HuH-7 (cell line): ENCODE data around the gene TAGLN.
A peak's percentile ranks its signal among the peaks of the same experiment; 100 is the strongest.

ENCODE experiments used
- DNase-seq: peaks from one replicate; pipeline ENCODE4 v3.0.0; 2011; ENCODE audit warnings: low spot score

Gene TAGLN

DNA sequence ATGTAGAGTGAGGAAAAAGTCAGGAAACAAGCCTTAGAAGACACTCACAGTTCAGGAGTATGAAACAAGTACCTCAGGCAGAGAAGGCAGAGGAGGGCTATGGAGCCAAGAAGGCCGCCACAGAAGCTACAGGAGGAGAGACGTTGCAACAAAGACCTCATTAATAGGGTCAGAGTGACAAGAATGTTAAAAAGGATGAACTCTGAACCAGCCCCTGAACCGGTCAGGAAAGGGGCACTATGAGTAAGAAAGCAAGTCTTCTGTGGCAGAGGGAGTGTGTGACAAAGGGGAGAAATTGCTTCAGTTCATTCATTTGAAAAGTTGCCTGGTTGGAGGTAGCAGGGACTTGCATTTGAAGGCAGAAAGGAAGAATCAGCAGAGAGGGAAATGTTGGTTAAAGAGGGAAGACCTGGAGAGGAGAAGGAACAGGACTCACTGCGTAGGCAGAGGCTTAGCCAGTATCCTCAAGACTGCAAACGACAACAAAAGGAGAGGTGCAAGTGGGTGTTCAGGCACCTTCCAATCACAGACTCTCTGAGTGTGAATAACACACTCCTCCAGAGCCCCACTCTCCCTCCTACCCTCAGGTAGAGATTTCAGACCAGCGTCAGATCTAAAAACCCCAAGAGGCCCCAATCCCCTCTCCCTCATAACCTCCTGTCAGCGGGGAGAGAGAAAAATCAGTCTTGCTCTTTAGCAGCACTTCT is 15.4 kb downstream of the TAGLN start:
- DNase-seq, result no peak

DNA sequence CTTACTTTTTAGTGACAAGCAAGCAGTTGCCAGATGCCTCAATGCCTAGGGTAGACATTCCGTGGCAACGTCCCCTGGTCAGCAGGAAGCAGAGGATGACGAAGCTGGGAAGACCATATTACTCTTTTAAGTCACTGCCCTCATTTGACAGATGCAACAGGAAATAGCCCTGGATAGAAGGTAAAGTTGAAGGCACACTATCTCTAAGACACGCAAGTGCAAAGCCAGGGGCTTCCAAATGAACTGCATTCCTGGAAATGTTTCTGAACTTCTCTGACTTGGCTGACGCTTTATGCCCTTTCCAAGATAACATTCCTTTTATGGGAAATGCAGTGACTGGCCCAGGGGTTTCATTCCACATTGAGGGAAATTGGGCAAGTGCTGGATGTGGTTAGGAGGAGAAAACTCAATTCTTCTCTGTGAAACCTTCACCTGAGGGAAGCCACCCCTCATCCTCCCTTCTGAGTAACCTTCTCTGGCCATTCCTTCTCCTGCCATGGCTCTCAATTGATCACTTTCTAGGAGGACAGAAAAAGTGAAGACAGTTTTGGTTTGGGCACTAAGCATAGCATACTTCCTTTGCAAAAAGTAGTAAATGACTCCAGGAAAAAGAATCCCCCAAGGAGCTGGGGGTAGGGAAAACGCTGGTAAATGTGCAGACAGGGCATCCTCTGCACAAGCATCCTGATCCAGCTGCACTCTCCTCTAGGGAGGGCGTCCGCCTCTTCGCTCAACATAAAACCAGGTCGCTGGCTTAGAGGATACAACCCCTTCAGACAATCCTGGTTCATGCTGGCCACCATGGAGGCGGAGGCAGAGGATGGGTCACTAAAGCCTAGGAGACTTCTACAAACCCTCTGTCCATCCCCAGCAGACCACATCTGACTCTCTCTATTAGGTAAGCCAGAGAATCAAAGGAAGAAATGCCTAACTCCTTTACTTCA is 18.2 kb downstream of the TAGLN start:
- DNase-seq, result no peak

DNA sequence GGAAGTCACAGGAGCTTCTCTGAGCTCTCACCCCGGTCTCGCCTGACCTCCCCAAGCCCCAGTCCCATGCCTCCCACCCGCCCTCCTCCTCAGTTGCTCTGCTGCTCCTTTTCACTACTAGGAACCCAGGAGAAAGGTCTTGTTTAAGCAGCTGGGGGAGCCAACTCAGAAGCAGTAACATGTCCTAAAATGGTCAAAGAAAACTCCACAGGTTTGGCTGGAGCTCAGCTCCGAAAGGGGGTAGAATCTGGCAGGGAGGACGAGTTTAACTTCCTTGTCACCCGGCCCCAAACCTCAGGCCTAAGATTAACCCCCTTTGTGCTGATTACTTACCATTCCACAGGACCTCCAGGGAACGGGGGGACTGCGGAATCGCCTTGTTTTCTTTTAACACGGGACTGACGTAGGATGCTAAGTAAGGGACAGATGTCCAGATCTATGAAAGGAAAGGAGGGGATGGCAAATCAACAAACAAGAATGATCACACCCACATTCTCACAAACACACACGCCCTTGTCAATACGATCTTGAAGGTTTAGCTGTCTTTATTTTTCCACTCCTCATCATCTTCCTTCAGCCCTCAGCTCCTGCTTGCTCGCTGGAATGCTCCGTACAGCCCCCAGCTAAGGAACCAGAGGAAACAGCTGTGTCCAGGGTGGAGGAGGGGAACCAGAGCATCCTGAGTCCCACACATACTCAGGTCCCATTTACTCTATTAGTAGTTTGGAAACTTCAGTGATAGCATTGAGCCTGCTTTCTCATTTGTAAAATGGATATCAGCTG is 19.2 kb downstream of the TAGLN start:
- DNase-seq, result no peak

DNA sequence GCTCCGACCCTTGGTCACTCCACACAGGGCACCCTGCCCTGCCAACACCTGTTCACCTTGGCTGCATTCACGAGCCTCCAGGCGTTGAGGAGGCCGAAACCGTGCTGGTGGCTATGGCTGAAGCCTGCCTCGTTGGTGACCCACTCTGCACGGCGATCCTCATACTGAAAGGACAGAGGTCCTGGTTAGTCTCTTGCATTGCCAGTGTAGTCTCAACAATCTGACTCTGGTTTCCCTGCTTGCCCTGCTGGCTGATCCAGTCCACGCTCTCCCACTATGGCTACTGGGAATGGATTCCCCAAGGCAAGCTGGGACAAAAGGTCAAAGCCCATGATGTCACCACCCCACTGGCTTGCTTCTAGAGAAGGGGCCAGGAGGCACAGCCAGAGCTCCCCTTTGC is 19.8 kb downstream of the TAGLN start:
- DNase-seq, result no peak

DNA sequence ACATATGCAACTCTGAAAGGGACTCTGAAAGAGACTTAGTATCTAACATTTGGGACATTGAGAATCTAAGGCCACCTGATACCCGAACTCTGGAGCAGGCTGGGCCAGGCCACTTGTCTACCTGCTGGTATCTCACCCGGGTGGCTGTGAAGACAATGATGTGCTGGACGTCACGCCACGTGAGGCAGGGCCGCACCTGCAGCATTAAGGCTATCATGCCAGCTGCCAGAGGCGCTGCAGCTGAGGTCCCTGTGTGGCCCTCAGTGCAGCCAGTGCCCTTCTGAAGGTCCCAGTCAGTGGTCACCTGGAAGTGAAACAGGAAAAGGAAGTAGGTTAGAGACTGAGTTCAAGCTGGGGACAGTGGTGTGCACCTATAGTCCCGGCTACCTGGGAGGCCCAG is 20.3 kb downstream of the TAGLN start:
- no peak for DNase-seq

DNA sequence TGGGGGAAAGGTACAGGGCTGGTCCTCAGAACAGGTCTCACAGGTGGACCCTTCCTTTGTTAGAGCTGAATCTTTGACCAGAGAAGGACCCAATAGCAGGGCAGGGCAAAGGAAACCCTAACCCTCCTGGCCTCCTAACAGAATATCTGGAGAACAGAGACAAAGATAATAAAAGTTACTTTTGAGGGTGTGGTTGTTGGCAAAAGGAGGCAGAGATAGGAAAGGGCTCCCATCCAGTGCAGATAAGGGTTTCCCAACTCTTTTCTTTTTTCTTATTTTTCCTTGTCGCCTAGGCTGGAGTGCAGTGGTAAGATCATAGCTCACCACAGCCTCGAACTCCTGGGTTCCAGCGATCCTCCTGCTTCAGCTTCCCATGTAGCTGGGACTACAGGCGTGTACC is 20.8 kb downstream of the TAGLN start:
- no peak for DNase-seq

DNA sequence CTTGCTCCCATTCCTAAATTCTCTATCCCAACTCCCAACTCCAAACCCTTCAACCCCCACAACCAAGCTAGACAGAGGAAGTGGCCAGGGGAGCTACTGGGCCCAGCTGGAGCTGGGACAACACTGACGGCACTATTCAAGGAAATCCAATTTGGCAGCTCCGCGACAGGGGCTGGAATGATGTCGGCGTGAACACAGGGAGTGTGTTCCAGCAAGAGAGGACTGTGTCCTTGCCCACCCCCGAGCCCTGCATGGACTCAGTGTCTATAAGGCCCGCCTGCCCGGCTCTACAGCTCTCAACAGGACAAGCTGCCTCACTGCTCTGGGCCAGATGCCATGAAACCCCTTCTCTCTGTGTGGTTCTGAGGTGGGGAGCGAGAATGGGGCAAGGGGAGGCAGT is 21.4 kb downstream of the TAGLN start:
- no peak for DNase-seq

DNA sequence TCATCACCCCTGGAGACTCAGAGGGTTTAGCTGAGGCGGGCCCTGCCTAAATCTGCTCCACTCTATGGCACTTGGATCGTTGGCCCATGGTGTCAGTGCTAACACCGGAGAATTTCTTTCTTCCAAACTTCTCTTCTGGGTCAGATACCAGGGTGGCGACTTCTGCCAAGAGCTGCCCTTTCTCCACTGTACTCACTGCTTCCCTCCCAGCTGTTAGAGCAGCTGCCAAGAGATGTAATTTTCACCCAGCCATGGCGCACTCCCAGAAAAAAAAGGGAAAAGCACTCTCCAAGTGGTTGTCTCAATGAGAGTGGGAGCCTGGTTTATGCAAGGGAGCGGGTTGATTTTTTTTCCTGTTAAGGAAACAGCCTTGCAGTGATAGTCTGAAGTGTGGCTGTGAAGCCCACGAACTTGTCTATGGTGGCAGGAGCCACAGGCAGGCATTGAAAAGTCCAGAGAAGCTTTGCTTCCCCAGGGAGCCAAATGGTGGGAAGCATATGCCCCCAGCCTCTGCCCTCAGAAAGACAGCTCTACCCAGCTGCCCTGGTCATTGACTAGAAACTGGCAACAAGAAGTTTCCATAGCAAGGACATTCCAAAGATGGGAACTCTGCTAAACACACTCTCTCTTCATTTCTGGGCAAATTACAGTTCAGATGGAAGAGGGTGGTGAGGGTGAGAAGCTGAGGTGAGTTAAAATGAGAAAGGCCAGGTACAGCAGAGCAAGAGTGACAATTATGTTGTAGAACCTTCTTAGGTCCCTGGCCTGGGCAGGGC is 22.0 kb downstream of the TAGLN start:
- no peak for DNase-seq

DNA sequence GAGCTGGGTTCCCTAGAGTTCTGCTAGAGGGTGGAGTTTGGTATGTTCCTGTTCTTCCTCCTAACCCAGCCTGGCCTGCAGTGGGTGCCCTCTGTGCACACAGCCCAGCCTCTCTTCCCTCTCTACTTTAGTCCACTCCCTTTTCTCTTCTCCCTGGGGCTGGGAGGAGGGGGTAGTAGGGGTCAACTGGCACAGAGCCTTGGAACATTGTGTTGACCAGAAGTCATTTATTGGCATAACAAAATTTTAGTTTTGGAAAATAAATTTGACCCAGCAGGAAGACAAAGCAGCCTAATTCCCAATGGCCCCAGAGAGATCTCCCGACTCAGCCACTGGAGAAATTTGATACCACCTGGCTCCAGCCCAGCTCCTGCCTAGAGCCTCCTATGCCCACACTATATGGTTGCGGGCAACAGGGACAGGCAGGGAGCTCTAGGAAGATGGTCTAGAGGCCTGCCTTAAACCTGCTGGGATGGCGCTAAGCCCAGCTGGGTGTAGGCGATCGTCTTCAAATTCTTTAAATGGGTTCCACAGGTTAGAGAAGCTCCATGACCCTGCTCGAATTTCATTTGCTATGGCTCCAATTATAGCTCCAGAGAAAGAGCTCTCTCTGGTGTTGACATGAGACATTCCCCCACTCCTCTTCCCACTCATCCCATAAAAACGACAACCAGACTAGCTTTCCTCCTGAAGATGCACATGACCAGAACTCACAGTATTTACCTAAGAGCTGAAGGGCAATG is 22.8 kb downstream of the TAGLN start:
- no peak for DNase-seq

DNA sequence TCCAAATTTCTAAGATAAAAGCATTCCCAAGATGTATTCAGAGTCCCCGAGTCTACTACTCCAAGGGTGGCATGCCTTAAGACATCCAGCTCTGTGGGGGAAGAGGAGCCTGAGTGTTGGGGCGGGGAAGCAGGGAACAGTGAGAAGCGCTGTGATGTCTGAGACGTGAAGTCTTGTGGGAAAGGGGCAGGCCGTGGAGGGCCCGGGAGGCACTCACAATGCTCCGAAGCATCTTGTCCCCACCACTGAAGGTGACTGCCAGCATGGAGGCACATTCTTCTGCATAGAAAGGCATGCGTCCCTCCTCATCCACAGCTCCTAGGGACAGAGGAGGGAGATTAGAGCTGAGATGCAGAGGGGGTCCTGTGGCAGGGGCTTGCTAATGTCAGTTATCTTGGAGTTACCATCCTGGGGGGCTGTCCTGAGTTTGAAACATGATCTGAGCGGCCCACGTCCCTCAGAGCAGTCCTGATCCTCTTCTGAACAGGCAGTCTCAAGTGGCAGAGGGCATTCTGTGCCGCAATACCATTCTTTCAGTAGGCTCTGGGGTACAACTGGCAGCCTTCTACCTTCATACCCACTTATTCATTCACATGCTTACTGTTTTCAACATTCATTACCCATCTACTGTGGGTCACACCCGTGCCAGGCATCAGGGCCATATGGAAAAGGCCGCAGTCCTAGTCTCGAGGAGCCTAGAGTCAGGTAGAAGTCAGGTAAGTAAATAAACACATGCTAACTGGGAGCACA is 24.0 kb downstream of the TAGLN start:
- no peak for DNase-seq

DNA sequence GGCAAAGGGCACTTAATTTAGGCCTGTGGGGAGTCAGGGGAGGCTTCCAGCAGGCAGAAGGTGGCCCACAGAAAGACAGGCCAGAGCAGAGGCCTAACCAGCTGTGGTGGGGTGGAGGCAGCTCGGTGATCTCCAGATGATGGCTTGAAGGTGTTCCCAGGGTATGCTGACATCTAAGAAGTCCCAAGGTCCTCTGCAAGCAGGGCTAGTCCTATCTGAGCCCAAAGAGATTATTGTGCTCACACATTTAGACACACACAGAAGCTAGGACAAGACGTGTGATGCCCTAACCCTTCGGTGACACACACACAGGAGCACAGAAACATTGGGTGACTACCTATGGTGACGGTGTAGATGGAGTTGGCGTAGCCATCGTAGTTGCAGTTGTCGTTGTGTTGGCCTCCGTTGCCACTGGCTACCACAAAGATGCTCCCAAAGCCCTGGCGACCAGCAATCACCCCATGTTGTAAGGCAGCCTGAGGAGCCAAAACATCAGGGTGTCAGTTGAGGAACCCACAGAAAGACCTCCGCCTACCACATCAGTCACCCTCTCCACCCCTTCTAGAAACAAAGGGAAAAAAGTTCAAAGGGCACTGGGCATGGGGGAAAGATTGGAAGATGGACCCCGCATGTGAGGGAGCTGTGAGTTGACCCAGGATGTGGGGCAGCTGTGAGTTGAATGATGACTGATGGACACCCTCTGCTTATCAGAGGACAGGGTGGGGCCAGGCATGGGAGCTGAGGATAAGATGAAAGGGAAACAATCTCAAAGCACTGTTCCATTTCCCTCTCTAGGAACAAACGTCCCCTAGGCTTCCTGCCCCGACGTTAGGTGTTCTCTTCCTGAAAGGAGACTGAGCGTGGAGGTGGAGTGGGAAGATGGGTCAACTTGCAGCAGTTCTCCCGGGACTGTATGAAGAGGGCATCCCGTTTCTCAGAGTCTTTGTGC is 24.8 kb downstream of the TAGLN start:
- DNase-seq, result no peak

DNA sequence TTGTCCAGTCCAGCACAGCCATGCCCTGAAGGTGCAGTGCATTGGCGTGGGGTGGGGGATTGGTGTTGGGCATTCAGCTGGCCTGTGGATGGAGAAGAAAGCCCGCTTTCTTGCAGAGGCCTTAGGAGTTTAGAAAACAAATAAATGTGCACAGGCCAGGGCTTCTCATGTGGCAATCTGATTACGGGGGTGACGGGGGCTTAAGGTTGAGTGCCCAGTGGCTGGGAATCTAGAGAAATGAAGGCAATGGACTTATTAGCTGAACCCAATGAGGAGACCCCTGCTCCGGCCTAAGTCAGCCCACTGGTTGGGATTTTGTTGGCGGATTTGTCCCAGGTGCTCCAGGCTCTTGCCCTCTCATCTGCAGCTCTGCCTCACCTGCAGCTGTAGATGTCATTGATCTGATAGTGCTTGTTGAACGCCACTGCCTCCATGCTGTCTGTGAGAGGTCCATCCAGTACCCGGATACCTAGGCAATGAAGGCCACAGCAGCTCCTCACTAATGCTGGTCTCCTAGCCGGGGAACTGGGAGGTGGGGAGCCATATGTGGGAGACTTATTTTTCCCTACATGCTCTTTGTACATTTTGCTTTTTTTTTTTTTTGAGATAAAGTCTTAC is 26.5 kb downstream of the TAGLN start:
- no peak for DNase-seq

DNA sequence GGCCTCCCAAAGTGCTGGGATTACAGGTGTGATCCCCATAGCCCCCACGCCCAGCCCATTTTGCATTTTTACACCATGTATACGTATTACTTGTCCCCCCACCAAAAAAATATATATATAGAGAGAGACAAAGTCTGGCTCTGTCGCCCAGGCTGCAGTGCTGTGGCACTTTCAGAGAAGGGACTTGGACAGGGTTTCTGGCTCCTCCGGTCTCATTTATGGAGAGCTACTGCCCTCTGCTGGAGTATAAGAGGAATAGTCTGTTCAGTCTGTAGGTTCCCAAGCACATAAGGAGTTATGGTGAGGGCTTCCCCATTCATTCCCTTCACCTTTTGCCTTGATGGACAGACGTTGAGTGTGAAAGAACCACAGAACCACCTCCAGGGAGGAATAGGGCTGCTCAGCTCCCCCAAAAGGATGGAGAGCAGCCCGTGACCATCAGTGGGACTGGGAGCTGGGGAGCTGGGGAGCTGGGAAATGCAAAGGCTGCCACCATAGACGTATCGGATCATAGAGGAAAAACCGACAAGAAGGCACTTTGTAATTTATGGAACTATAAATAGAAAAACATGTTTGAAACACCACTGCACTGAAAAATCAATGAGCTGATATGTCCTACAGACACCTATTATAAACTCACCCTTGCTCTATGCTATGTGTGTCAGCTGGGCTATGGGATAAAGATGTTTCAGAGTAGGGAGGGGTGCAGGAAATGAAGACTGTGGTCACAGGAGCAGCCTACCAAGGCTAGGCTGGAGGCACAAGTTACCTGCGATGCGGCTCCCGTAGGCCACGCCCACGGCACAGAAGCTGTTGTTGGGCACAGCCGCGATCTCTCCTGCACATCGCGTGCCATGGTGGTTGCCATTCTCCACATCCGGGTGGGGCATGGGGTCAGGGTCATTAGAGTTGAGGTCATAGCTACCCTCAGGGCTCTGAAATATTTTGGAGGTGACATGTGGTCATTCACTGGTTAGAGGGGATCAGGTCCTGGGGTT is 27.5 kb downstream of the TAGLN start:
- DNase-seq, result peak; percentile 85

DNA sequence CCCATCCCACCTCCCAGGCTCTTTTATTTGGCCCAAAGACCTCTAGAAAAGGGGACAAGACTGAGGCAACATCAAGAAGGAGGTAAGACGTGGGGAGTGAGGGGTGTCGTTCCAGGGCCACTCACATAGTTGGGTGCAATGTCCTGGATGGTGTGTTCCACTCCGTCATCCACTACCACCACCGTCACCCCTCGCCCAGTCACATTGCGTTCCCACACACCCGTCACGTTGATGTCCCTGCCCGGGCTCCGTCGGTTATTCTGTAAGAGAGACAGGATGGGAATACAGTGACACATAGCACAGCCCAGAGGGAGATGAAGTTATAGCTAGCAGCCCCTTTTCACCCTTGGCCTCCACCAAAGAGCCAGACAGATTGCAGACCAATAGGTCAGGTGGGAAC is 28.9 kb downstream of the TAGLN start:
- no peak for DNase-seq

DNA sequence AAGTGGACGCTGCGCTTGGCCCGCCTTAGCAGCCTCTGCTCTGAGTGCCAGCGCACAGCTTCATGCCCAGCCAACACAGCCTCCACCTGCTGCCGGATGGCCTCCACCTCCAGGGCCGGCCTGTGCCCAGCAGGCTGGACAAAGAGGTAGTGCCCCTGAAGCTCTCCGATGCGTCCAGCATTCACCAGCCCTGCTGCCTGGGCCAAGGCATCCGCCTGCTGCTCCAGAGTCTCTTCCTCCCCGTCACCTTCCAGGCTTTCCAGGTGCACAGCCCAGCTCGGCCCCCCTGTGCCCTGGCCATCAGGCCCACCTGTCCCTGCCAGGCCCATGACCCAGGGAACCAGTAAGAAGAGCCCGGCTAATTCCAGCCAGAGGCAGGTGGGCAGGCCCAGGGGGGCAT is 30.2 kb downstream of the TAGLN start:
- DNase-seq, result no peak

DNA sequence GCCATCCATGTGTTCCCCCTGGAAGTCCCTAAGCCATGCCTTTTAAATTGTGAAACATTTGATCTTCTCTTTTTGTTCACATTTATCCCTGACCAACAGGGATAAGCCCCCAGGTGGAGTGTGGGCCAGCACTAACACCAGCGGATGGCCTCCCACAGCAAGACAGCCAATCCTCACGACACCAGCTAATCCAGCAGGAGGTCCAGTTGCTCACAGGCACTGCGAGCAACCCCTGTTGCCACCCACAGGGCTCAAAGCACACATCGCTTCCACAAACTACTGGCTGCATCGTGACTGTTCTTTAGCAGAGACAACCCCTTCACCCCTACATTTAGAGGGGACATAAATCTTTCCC is 30.7 kb downstream of the TAGLN start:
- no peak for DNase-seq

DNA sequence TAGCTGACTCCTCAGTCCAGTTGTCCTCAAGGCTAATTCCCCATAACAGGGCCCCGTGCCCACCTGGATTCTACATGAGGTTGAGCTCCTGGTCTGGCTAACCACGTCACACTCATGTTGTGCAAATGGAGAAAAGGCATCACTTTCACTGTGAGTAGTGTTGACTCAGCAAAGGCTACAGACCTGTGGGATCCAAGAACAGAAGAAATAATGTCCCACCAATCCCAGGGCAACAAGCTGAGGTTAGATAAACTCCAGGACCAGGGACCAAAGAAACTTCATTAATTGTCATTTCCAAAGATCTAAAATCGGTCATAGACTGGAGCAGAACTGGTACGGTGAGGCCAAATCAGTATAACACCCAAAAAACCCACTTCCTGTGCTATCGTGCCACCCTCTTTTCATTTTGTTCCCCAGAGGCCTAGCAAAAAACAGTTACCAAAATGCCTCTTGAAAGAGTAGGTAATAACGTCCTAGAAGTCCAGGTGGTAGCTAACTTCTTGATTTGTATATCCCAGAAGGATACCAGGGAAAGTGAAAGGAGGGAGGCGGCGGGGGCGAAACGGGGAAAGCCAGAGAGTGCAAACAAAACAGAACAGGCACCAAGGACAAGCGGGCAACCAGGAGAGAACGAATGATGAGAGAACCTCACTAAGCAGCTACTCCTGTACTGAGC is 31.3 kb downstream of the TAGLN start:
- no peak for DNase-seq
